GM12865 (cell line): Measurements from ENCODE around the gene ADGRB3.

Experiments
- DNase-seq: peaks from one replicate; pipeline ENCODE4 v3.0.0; 2010; ENCODE audit warnings: low read depth
- H3K4me3 ChIP-seq: 2 replicates; pipeline ENCODE4 v1.5.1; 2011; ENCODE audit warnings: mild to moderate bottlenecking, low read depth, low read length, control low read depth
- TF ChIP-seq, protein P1 (sequence below): IDR thresholded peaks from 2 replicates; pipeline ENCODE4 v1.5.1; 2011; ENCODE audit warnings: low read length, control low read depth, low read depth, inconsistent platforms; ENCODE audit not compliant: insufficient read depth; ENCODE audit errors: missing control alignments

The ADGRB3 gene

DNA sequence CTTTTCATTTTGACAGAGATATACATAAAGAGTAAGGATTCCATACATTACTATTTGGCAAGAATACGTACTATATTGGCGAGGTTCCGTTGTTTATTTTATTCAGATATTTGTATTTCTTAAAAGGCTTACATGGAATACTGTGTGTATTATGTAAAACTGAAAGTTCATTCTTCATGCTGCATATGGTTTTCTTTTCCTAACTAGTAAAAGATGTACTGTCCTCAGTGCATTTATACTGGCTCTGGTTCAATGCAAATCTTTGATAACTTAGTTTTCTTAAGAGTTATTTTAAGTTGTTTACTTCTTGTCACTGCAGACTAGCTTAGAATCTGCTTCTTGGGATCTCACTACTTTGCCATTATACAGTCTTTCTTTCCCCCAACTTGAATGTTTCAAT lies 42.0 kb downstream of the ADGRB3 start:
- TF ChIP-seq, protein P1, sequence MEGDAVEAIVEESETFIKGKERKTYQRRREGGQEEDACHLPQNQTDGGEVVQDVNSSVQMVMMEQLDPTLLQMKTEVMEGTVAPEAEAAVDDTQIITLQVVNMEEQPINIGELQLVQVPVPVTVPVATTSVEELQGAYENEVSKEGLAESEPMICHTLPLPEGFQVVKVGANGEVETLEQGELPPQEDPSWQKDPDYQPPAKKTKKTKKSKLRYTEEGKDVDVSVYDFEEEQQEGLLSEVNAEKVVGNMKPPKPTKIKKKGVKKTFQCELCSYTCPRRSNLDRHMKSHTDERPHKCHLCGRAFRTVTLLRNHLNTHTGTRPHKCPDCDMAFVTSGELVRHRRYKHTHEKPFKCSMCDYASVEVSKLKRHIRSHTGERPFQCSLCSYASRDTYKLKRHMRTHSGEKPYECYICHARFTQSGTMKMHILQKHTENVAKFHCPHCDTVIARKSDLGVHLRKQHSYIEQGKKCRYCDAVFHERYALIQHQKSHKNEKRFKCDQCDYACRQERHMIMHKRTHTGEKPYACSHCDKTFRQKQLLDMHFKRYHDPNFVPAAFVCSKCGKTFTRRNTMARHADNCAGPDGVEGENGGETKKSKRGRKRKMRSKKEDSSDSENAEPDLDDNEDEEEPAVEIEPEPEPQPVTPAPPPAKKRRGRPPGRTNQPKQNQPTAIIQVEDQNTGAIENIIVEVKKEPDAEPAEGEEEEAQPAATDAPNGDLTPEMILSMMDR = no peak

DNA sequence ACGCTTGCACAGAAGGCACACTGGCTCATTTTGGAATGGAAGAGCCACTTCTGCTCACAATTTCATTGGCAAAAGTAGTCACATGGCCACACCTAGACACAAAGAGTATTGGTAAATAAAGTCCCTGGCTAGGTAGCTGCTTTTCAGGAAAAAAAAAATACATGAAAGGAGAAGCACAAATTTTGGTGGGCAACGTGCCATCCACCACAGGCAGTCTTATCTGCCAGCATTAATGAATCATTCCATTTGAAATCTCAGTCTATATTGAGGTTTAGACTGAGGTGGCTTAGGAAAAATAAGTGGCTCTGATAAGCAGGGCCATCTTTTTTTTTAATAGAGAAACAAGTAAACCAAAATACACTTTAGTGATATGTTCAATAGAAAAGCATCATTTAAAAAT lies 44.3 kb downstream of the ADGRB3 start:
- H3K4me3 ChIP-seq = no peak overlapping the region
- DNase-seq = no peak
- TF ChIP-seq, protein P1 = no peak

More for the DNA sequence above, 42.0 kb downstream of the ADGRB3 start:
- no peak overlapping the region for H3K4me3 ChIP-seq
- no peak for DNase-seq

DNA sequence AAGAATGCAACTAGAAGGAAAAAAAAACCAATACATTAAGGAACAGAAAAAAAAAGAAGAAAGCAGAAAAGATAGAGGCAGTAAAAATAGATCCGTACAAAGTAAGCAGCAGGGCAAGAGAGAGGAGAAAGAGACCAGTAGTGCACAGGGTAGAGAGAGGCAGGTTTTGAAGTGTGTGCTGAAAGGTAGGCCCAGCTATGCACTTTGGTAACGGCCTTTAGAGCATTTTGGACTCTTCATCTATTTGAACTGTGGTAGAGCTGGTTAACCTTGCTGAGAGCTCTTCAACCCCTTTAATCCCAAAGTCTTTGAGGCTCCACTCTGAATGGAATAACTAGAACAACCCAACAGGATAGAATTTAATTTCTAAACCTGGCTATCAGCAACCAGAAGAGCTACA lies 45.2 kb downstream of the ADGRB3 start:
- H3K4me3 ChIP-seq = no peak overlapping the region
- TF ChIP-seq, protein P1 = no peak
- no peak for DNase-seq

DNA sequence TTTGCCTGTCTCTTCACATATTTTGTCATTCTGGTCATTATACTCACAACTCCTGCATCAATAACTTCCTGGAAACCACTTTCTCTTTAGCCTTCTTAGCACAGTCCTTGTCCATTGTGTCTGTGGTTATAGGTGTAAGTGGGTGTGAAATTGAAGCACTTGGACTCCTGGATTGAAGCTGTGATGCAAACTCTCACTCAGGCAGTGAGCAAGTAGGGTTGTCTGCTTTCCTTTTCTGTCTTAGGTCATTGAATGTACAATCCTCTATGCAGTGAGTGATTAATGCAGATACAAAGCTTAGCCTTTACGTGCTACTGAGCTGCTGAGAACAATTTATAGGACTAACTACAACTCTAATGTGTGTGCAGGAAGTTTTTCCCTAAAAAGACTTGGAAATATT lies 54.8 kb downstream of the ADGRB3 start:
- no peak for DNase-seq

DNA sequence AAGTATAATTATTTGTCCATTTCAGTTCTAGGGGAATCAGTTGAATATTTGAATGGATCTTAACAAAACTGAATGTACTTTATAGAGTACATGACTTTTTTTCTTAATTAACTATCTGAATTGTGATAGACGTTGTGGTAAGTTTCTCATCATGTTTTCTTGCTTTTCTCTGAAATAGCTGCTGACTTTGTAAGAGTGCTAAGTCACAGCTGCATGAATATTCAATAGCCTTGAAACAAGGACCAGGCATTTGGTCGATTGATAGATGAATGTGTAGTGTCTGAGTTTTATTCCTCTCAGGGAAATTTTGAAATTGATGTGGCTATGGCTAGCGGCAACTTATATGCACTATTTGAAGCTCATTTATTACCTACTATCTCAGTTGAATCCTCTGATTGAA lies 56.0 kb downstream of the ADGRB3 start:
- TF ChIP-seq, protein P1 = no peak

More for the DNA sequence above, 54.8 kb downstream of the ADGRB3 start:
- TF ChIP-seq, protein P1 = no peak
- H3K4me3 ChIP-seq = no peak overlapping the region

DNA sequence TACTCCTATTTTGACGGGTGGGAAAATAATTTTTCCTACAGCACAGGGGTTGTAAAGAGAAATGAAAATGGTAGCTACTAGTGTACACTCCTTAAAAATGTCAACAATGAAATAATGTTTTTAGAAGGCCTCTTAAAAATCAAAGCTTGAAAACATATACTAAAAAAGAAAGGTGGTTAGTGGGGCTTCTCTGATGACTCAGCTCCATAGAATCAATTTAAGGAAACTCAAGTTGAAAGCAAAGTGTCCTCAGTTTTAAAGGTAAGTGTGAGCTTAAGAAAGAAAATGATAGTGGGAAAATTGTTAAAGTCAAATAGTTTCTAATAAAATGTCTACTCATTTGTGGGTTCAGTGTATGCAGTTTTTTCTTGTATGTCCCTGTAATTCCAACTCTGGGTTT lies 58.2 kb downstream of the ADGRB3 start:
- H3K4me3 ChIP-seq = no peak overlapping the region
- TF ChIP-seq, protein P1 = no peak
- no peak for DNase-seq

More for the DNA sequence above, 56.0 kb downstream of the ADGRB3 start:
- no peak overlapping the region for H3K4me3 ChIP-seq
- no peak for DNase-seq

DNA sequence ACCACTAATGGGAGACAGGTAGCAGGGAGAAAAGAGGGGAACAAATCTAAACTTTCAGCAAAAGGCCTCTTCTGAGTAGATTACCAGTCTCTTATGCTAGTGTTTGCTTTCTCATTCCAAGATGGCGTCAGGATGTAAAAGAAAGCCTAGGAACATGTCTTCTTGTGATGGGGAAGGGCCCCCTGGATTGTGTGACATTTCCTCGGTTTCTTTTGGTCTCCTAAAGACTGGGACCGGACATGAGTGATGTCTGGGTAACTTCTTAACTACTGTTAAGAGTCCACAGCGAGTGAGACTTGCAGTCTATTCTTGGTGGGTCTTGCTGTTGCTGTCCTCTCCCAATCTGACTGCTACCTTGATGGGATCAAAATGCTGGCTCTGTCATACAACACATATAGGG lies 60.3 kb downstream of the ADGRB3 start:
- TF ChIP-seq, protein P1 = no peak
- no peak overlapping the region for H3K4me3 ChIP-seq

More for the DNA sequence above, 60.3 kb downstream of the ADGRB3 start:
- no peak for DNase-seq
